Loucy (cell line): ENCODE measurements around the gene RPLP1.

ENCODE experiments used
- CTCF ChIP-seq: fragments of 200-600 bp; sonication (generic); conservative IDR thresholded peaks from 2 replicates; pipeline ENCODE4 v1.5.1; 2014; ENCODE audit warnings: mild to moderate bottlenecking, antibody characterized with exemption, low read length
- EZH2phosphoT487 ChIP-seq: fragments of 200-600 bp; IDR thresholded peaks from 2 replicates; pipeline ENCODE4 v1.6.1; 2018; ENCODE audit warnings: antibody characterized with exemption, mild to moderate bottlenecking, moderate library complexity, borderline replicate concordance

GRCh38 chr15:69497076-69497475 lies 44.5 kb downstream of the RPLP1 start:
- TF ChIP-seq CTCF: no peak
- no peak for TF ChIP-seq EZH2phosphoT487
